SIG-M5 treated with dmso at 0.1 percent for 504 hours (cell line): Measurements from ENCODE around the gene AGO3.

Experiments
- DNase-seq: peaks from one replicate; lab custom pipeline; 2025; ENCODE audit not compliant: unreplicated experiment; lab: John Stamatoyannopoulos, UW

Gene AGO3

GRCh38 chr1:36119456-36119855 lies 188.6 kb downstream of the AGO3 start:
- no peak for DNase-seq
